HCT116 (cell line): ENCODE data around the gene MROH8. TPM values are rescaled to one million over a fixed set of nuclear protein-coding genes. Genes with fewer than 3 reads are reported as not detected.

Source experiments
- ATAC-seq: fragments of 200-7000 bp; cut with Tn5 transposase; 2 replicates; pipeline ENCODE4 v1.9.1; 2020; ENCODE audit warnings: mild to moderate bottlenecking, moderate library complexity
- BruUV-seq: library from RNA; stranded (reverse); fragments of 400-500 nt; replicated peaks from 2 replicates; lab custom pipeline; 2021; lab: Mats Ljungman, UMichigan
- CTCF ChIA-PET: fragments of 300-600 bp; sonication (Branson Sonifier 250); formaldehyde crosslinking; loops from one replicate; lab custom pipeline; 2021; ENCODE audit warnings: antibody characterized with exemption; lab: Charles Lee
- POLR2A ChIA-PET: fragments of 300-600, 350-600 bp; sonication (Branson Sonifier 250); formaldehyde crosslinking; loops from one replicate; lab custom pipeline; 2021; ENCODE audit warnings: antibody characterized with exemption; lab: Charles Lee
- RAD21 ChIA-PET, 2 experiments: fragments of 300-600 bp; sonication (Branson Sonifier 250); formaldehyde crosslinking; loops; one replicate each; lab custom pipeline; 2023; ENCODE audit warnings: low total read pairs in 2 of 2; ENCODE audit not compliant: uncharacterized antibody in 2 of 2, unreplicated experiment in 2 of 2, low non-redundant PET in 1 of 2; lab: Charles Lee
- DNase-seq: peaks from one replicate; pipeline ENCODE4 v3.0.0-alpha.2; 2010; ENCODE audit warnings: low read depth, low spot score
- H2AFZ ChIP-seq: fragments of 200-600 bp; shearing (Covaris generic), sonication (generic); 2 replicates; pipeline ENCODE4 v1.6.1; 2017; ENCODE audit warnings: low read depth, mixed run types, mixed read lengths, antibody characterized with exemption, low read length; ENCODE audit not compliant: poor library complexity, severe bottlenecking
- H3K27ac ChIP-seq: 2 replicates; pipeline ENCODE4 v1.5.1; 2012; ENCODE audit warnings: low read depth, low read length
- H3K27me3 ChIP-seq: fragments of 200-600 bp; sonication (generic); 2 replicates; pipeline ENCODE4 v1.6.1; 2016; ENCODE audit warnings: mixed run types, low read length, mixed read lengths; ENCODE audit not compliant: insufficient read depth
- H3K36me3 ChIP-seq, 2 experiments: fragments of 200-500 bp in 1 of 2; fragments of 200-600 bp in 1 of 2; sonication (Bioruptor generic) in 1 of 2; sonication (generic) in 1 of 2; 2 replicates each; pipeline versions ENCODE4 v1.5.1 to v1.6.1; 2014 to 2016; ENCODE audit warnings: low read length in 2 of 2, inconsistent platforms in 1 of 2, mixed read lengths in 1 of 2, mixed run types in 1 of 2; ENCODE audit not compliant: insufficient read depth in 2 of 2, control insufficient read depth in 1 of 2
- H3K4me1 ChIP-seq, 2 experiments: fragments of 200-600 bp in 1 of 2; sonication (generic) in 1 of 2; 2 replicates each; pipeline versions ENCODE4 v1.5.1 to v1.6.1; 2012 to 2017; ENCODE audit warnings: low read length in 2 of 2, inconsistent platforms in 1 of 2, mild to moderate bottlenecking in 1 of 2, mixed read lengths in 1 of 2, mixed run types in 1 of 2, moderate library complexity in 1 of 2; ENCODE audit not compliant: insufficient read depth in 2 of 2, control insufficient read depth in 1 of 2
- H3K4me2 ChIP-seq: fragments of 200-600 bp; sonication (generic); 2 replicates; pipeline ENCODE4 v1.6.1; 2017; ENCODE audit warnings: mixed run types, low read length, mixed read lengths
- H3K4me3 ChIP-seq, 2 experiments: fragments of 200-600 bp in 1 of 2; sonication (generic) in 1 of 2; replicated peaks in 1 of 2; 2 replicates each; pipeline ENCODE4 v1.5.1; 2011 to 2016; ENCODE audit warnings: low read length in 2 of 2, control low read depth in 1 of 2, low read depth in 1 of 2, mild to moderate bottlenecking in 1 of 2, mixed read lengths in 1 of 2, mixed run types in 1 of 2
- H3K79me2 ChIP-seq: fragments of 200-600 bp; sonication (generic); 2 replicates; pipeline ENCODE4 v1.6.1; 2017; ENCODE audit warnings: mild to moderate bottlenecking, mixed run types, low read length, moderate library complexity, mixed read lengths; ENCODE audit not compliant: insufficient read depth
- H3K9ac ChIP-seq: fragments of 200-600 bp; sonication (generic); 2 replicates; pipeline ENCODE4 v1.6.1; 2016; ENCODE audit warnings: low read length, mixed read lengths
- H3K9me2 ChIP-seq: fragments of 200-600 bp; sonication (generic), shearing (Covaris generic); 2 replicates; pipeline ENCODE4 v1.6.1; 2017; ENCODE audit warnings: mixed run types, mild to moderate bottlenecking, moderate library complexity; ENCODE audit not compliant: insufficient read depth
- H3K9me3 ChIP-seq, 2 experiments: fragments of 200-500 bp in 1 of 2; fragments of 200-600 bp in 1 of 2; sonication (Bioruptor generic) in 1 of 2; sonication (generic) in 1 of 2; 2 replicates each; pipeline ENCODE4 v1.6.1; 2014 to 2017; ENCODE audit warnings: low read length in 2 of 2, mixed read lengths in 2 of 2, inconsistent platforms in 1 of 2, low read depth in 1 of 2, mild to moderate bottlenecking in 1 of 2, mixed run types in 1 of 2, moderate library complexity in 1 of 2; ENCODE audit not compliant: control insufficient read depth in 1 of 2, insufficient read depth in 1 of 2
- H4K20me1 ChIP-seq: fragments of 200-600 bp; sonication (generic), shearing (Covaris generic); 2 replicates; pipeline ENCODE4 v1.6.1; 2017; ENCODE audit warnings: mixed run types, mild to moderate bottlenecking, moderate library complexity; ENCODE audit not compliant: insufficient read depth
- CEBPB ChIP-seq: IDR thresholded peaks from 2 replicates; pipeline ENCODE4 v1.6.1; 2012; ENCODE audit warnings: low read depth
- EGR1 ChIP-seq: IDR thresholded peaks from 2 replicates; pipeline ENCODE4 v1.6.1; 2012; ENCODE audit warnings: low read depth
- ELF1 ChIP-seq: IDR thresholded peaks from 2 replicates; pipeline ENCODE4 v1.6.1; 2012; ENCODE audit warnings: low read depth, borderline replicate concordance
- POLR2A ChIP-seq: IDR thresholded peaks from 2 replicates; pipeline ENCODE4 v1.7.0; 2011; ENCODE audit warnings: borderline replicate concordance; ENCODE audit not compliant: insufficient read depth, insufficient read length; ENCODE audit errors: extremely low read depth
- TCF7L2 ChIP-seq: IDR thresholded peaks from 2 replicates; pipeline ENCODE4 v1.7.0; 2011; ENCODE audit warnings: borderline replicate concordance, inconsistent platforms; ENCODE audit not compliant: insufficient read depth, insufficient read length; ENCODE audit errors: extremely low read depth
- YY1 ChIP-seq: IDR thresholded peaks from 2 replicates; pipeline ENCODE4 v1.6.1; 2011; ENCODE audit warnings: low read length, low read depth, moderate library complexity, mild to moderate bottlenecking; ENCODE audit not compliant: insufficient replicate concordance; ENCODE audit errors: extremely low read depth
- ZNF274 ChIP-seq: fragments of 200-500 bp; sonication (Bioruptor generic); IDR thresholded peaks from 2 replicates; pipeline ENCODE4 v1.6.1; 2014; ENCODE audit warnings: mild to moderate bottlenecking, low read depth, low read length, inconsistent platforms
- intact Hi-C: fragments of 100-400 bp; cut with micrococcal nuclease; formaldehyde crosslinking; loops from 2 replicates; pipeline ENCODE4 v1.10.0; 2022
- total RNA-seq: library from RNA; stranded (reverse); gene quantifications from one replicate; pipeline ENCODE4 v1.2.1, GENCODE V29; 2021; ENCODE audit not compliant: unreplicated experiment
- TF ChIP-seq, protein P1 (sequence below): IDR thresholded peaks from 2 replicates; pipeline ENCODE4 v1.6.1; 2012
- TF ChIP-seq, protein P2 (sequence below): IDR thresholded peaks from 2 replicates; pipeline ENCODE4 v1.6.1; 2012
- TF ChIP-seq, protein P3 (sequence below): IDR thresholded peaks from 2 replicates; pipeline ENCODE4 v1.6.1; 2011; ENCODE audit warnings: mild to moderate bottlenecking, low read length, moderate library complexity; ENCODE audit not compliant: insufficient replicate concordance; ENCODE audit errors: extremely low read depth
- TF ChIP-seq, protein P4 (sequence below): IDR thresholded peaks from 2 replicates; pipeline ENCODE4 v1.6.1; 2012; ENCODE audit warnings: low read depth

MROH8 gene
- total RNA-seq, 1 experiment from 2014 or later: 0.79 TPM

DNA sequence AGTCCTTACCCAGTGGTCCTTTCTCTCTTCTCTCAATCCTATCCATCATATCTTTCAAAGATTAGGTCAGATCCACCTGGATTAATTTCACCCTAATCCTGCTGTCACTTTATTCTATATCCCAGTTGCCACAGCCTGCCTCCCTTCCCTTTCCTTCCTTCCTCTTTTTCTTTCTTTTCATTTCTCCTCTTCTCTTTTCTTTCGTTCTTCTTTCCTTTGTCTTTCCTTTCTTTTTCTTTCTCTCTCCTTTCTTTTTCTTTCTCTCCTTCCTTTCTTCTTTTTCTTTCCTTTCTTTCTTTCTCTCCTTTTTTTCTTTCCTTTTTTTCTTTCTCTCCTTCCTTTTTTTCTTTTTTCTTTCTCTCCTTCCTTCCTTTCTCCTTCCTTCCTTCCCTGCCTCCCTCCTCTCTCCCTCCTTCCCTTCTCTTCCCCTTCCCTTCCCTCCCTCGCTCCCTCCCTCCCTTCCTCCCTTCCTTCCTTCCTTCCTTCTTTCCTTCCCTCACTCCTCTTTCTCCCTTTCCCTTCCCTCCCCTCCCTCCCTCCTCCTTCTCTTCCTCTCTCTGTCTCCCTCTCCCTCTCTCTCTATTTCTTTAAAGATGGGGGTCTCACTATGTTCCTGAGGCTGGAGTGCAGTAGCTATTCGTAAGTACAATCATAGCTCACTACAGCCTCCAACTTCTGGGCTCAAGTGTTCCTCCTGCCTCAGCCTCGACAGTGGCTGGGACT lies 15.4 kb downstream of the MROH8 start:
- H3K4me2 ChIP-seq: no peak overlapping the region
- intact Hi-C loops: no loop called here
- H3K9ac ChIP-seq: no peak overlapping the region
- CTCF ChIA-PET: no interaction called here
- POLR2A ChIA-PET: no interaction called here
- H3K27me3 ChIP-seq: peaks cover 43% of the 10 kb centered on the region
- ATAC-seq (no peak), DNase-seq (no peak)
- RAD21 ChIA-PET: no interaction called here
- BruUV-seq: no TSS peak
- no peaks in the 10 kb centered on the region for H3K36me3 ChIP-seq
- H3K9me2 ChIP-seq: no peaks in the 10 kb centered on the region
- H3K4me1 ChIP-seq: no peaks in the 10 kb centered on the region
- no peaks in the 10 kb centered on the region for H3K9me3 ChIP-seq
- H2AFZ ChIP-seq: no peak overlapping the region
- TF ChIP-seq POLR2A: no peak
- no peak for TF ChIP-seq CEBPB
- TF ChIP-seq, protein P1, sequence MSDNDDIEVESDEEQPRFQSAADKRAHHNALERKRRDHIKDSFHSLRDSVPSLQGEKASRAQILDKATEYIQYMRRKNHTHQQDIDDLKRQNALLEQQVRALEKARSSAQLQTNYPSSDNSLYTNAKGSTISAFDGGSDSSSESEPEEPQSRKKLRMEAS: no peak
- TF ChIP-seq YY1: no peak
- no peak for TF ChIP-seq EGR1
- no peak for TF ChIP-seq ZNF274
- TF ChIP-seq, protein P2, sequence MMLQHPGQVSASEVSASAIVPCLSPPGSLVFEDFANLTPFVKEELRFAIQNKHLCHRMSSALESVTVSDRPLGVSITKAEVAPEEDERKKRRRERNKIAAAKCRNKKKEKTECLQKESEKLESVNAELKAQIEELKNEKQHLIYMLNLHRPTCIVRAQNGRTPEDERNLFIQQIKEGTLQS: no peak
- TF ChIP-seq, protein P3, sequence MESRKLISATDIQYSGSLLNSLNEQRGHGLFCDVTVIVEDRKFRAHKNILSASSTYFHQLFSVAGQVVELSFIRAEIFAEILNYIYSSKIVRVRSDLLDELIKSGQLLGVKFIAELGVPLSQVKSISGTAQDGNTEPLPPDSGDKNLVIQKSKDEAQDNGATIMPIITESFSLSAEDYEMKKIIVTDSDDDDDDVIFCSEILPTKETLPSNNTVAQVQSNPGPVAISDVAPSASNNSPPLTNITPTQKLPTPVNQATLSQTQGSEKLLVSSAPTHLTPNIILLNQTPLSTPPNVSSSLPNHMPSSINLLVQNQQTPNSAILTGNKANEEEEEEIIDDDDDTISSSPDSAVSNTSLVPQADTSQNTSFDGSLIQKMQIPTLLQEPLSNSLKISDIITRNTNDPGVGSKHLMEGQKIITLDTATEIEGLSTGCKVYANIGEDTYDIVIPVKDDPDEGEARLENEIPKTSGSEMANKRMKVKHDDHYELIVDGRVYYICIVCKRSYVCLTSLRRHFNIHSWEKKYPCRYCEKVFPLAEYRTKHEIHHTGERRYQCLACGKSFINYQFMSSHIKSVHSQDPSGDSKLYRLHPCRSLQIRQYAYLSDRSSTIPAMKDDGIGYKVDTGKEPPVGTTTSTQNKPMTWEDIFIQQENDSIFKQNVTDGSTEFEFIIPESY: no peak
- no peak for TF ChIP-seq ELF1
- TF ChIP-seq TCF7L2: no peak
- TF ChIP-seq, protein P4, sequence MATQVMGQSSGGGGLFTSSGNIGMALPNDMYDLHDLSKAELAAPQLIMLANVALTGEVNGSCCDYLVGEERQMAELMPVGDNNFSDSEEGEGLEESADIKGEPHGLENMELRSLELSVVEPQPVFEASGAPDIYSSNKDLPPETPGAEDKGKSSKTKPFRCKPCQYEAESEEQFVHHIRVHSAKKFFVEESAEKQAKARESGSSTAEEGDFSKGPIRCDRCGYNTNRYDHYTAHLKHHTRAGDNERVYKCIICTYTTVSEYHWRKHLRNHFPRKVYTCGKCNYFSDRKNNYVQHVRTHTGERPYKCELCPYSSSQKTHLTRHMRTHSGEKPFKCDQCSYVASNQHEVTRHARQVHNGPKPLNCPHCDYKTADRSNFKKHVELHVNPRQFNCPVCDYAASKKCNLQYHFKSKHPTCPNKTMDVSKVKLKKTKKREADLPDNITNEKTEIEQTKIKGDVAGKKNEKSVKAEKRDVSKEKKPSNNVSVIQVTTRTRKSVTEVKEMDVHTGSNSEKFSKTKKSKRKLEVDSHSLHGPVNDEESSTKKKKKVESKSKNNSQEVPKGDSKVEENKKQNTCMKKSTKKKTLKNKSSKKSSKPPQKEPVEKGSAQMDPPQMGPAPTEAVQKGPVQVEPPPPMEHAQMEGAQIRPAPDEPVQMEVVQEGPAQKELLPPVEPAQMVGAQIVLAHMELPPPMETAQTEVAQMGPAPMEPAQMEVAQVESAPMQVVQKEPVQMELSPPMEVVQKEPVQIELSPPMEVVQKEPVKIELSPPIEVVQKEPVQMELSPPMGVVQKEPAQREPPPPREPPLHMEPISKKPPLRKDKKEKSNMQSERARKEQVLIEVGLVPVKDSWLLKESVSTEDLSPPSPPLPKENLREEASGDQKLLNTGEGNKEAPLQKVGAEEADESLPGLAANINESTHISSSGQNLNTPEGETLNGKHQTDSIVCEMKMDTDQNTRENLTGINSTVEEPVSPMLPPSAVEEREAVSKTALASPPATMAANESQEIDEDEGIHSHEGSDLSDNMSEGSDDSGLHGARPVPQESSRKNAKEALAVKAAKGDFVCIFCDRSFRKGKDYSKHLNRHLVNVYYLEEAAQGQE: no peak
- TF ChIP-seq, all 23 proteins: peak for 0
- Histone ChIP-seq H3K4me3 (no peak overlapping the region), H3K79me2 (no peaks in the 10 kb centered on the region), H3K27ac (no peak overlapping the region), H4K20me1 (no peaks in the 10 kb centered on the region)
